ENCODE data around the gene UFL1. TPM values are rescaled to one million over a fixed set of nuclear protein-coding genes. Genes with fewer than 3 reads are reported as not detected.

Gene UFL1
- polyA plus RNA-seq, 12 donors: 27.7 to 99.8 (median 34.7) TPM

DNA sequence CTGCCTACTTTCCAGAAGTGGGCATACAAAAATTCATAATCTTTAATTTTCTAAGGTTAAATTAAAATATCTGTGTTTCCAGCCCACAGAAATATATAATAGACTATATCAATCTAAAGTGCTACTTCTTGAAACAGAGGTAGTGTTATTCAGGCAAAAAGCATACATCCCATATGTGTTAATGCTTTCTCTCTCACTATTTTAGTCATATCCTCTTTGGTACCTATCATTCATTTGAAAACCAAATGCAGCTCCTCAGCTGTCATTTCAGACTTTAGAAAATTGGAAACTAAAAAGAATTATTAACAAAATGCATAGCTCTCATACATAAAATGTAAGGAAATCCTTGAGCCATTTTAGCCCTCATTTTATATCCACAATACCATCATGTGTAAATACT lies 42.2 kb downstream of the UFL1 start:
- no peak for DNase-seq

DNA sequence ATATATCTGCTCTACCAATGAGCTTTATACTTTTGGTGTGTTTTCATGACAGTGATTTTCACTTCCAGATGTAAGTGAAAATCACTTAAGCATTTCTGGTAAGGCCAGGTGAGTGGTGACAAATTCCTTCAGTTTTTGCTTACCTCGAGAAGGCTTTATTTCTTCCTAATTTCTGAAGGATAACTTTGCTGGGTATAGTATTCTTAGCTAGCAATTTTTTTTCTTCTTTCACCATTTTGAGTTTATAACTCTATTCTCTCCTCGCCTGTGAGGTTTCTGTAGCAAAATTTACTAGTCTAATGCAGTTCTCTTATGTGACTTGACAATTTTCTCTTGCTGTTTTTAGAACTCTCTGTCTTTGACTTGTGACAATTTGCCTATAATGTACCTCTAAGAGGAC lies 48.4 kb downstream of the UFL1 start:
- DNase-seq: no peak

DNA sequence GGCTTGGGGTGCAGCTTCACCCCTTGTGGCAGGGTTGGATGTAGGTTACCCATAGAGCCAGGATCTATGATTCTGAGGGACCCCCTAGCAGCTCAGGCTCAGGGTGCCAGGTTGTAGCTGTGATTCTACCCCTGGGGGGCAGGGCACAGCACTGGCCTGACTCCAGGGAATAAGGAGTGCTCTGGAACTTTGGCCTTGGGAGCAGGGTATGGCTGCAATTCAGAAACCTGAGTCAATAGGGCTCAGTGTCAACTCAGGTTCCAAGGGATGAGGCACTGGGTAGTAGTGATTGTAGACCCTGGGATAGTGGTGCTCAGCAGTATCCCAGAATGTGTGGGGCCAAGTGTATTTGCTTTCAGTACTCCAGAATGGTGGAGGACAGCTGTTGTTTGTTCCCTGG lies 49.9 kb downstream of the UFL1 start:
- no peak for DNase-seq

DNA sequence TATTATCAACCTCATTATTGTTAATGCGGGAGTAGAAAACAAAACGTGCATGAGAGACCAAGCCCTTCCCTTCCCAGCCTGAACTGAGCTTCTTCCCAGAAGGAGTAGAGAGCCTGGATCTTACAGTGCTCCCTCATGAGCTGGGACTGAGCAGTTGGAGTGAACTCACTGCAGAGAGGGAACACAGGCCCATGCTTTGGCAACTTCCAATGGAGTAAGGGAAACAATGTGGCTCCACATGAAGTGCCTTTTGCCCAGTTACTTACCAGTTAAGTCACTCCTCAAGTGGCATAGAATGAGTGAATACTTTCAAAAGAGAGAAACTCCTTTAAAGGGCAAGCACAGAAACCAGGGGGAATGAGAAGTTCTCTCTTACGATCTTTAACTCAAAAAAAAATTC lies 53.8 kb downstream of the UFL1 start:
- no peak for DNase-seq

DNA sequence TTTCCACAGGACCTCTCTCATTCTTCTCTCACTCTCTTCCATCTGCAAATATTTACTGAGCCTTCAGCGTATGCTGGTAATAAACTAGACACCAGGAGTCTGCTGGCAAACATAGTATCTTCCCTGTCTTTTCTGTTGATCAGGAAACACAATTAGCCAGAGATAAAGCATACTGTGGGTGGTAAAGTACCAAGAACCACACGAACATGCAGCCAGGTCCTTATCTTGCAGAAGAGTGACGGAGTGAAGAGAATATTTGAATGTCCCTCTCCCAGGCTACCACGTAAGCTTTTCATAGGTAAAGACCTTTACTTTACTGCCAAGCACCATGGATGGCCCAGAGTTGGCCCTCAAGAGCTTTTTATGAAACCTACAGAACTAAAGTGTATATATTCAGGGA lies 54.6 kb downstream of the UFL1 start:
- no peak for DNase-seq

DNA sequence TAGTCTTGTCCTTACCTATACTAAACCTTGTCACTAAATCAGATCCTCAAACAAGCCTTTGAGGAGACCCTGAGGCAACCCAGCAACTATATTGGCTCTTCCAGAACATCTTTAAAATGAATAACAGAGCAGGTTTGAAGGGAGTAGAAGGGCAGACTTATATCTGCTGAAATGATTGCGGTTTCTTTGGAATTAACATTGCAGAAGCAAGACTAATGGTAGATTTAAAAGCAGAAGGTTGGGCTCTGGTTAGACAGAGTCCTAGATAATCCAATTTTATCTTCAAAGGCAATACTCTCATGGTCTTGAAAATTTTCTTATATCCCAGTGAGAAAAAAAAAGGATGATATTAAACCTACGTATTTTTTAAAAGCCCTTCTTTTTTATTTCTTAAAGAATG lies 60.4 kb downstream of the UFL1 start:
- no peak for DNase-seq

DNA sequence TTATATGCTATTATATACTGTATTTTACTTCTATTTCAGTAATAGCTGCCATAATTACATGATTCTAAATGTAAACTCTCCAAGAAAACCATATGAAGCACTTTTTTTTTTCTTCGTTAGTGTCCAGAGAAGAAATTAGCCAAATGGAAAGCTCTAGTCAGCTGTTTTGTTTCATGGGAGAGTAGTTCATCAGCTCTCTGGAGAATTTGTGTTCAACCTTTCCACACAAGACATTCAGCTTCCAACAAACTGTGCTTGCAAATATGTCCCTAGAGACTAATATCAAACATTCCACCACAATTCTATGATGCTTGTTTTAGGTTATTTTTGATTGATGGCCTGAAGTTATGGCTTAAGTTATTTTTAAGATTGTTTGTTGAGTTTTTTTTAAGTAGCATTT lies 60.8 kb downstream of the UFL1 start:
- DNase-seq: no peak

DNA sequence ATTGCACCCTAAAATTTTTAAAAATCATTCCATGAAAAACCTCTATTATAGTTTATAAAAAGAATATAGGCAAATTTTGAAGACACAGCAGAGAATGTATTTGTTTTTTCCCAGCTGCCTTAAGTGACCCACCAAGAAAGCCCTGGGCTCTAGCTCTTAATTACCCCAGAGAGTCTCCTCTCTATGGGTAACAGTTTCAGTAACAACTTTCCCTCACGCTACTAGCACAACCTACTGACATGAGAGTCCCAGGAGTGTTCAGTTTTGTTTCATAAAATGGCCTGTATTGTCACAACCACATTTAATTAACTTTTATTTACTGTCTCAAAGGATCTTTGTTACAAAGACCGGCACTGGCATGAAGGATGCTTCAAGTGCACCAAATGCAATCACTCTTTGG lies 82.8 kb downstream of the UFL1 start:
- DNase-seq: no peak

Other genes with a start within 250 kb of the UFL1 start
- 1 to 10 TPM in 10 of 12 donors, not detected in 2; 1.3 to 2.7 (median 2.1) TPM for gene FHL5, start 41.3 kb downstream of the UFL1 start, polyA plus RNA-seq (ENCODE audit: insufficient read length in 12 of 12)

Data from muscle of arm (tissue), 12 donors.